HUDEP-2 (cell line): ENCODE data around the gene RASAL3.
"Not testable (repeated sequence)": the region's sequence is repeated elsewhere in the genome, so short reads cannot be mapped to it uniquely, and the experiment has no call there.

ENCODE experiments used
- DNase-seq, 76 experiments: peaks; one replicate each; lab custom pipeline; 2025; ENCODE audit not compliant: unreplicated experiment in 76 of 76; lab: John Stamatoyannopoulos, UW

RASAL3 gene

DNA sequence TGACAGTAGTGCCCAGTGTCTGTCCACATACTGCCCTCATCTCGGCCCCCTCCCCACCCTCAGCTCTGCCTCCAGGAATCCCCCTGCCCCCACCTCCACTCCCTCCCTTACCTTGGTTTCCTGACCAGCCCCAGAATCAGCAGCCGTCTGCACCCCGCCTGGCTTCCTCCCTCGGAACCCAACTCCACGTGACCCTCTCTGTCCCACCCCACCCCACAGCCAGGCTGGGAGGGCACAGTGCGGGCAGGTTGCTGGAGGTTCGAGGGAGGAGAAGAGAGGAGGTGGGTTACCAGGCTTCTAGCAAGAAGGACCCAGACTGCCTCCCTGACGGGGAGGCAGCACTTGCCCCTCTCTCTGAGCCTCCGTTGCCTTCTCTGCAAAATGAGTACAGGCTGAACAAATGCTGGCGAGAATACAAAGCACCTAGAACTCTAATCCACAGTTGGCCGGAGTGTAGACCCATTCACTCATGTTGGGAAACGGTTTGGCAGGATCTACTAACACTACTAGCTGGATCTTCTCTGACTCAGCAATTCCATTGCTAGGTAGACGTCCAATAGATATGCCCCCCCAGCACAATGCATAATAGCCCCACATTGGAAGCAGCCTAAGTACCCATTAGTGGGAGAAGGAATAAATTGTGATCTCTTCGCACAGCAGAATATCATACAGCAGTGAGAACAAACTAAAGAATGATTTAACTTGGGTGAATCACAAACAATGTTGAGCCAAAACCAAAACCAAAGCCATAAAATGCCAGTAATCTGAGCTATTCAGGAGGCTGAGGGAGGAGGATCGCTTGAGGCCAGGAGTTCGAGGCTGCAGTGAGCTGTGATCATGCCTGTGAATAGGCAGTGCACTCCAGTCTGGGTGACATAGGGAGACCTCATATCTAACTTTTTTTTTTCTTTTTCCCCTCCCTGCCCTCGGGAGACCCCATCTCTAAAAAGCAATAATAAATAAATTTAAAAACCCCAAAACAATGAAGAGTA, at the start of gene RASAL3:
Gene RASAL3, minus strand, starts transcription at position 151 of the 992 bp plus-strand sequence. CDS start 186 bp downstream, outside the sequence.
- DNase-seq: no peak

DNA sequence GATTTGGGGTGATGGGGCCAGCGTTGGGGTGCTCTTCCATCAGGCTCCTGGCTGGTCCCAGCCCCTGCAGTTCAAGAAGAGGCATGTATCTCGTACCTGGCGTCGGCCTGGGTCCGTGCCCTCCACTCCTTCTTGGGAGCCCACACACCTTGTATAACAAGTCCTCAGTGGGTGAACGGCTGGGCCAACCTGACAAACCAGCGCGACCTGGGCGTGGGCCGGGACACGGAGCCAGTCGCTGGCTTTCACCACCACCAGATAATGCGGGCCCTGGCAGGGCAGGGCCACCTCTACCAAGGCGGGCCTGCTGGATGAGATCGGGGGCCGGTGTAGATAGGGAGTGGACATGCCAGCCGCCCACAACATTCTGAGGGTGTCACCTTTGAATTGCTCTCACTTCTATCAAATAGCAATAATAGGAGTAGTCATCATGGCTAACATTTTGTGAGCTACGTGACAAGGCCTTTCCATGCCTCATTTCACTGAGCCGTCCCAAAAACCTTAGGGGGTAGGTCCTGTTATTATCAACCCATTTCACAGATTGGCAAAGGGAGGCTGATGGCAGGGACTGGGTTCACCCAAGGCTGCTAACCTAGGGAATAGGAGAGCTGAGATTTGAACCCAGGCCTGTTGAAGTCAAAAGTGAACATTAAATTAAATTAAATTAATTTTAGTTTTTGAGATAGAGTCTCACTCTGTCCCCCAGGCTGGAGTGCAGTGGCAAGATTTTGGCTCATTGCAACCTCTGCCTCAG, 47.5 kb upstream of the RASAL3 start:
- DNase-seq: peak in 1 of 76 experiments; percentile 6

DNA sequence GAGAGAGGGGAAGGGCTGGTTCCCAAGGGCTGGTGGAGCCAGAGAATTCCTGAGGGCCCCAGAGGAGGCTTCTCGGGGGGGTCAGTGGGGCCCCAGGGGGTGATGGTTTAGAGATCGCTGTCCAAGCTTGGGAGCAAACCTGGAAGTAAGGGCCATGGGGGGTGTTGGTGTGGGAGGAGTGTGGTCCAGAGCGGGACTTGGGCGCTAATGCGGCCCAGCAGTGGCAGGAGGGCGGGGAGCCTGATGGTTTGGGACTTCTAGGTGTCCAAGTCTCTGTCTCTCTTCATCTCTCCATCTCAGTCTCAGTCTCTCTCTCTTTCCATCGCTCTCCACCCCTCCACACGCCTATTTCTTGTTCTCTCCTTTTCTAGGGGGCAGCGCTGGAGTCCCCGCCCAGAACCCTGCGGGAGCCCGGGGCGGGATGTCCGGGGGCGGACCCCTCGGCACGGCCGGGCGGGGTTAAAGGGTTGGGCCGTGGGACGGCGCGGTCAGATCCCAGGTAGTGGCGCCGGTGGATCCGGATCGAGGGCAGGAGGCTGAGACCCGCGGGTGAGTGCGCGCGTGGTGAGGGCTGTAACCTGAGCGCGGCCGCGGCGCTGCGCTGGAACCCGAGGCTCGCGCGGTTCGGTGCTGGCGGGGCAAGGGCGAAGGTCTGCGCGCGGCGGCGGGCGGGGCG, 43.8 kb upstream of the RASAL3 start, which contains the start of gene CYP4F22:
Gene CYP4F22, plus strand, starts transcription at position 491 of the 676 bp plus-strand sequence. CDS start 16,812 bp downstream, outside the sequence.
- no peak for DNase-seq

DNA sequence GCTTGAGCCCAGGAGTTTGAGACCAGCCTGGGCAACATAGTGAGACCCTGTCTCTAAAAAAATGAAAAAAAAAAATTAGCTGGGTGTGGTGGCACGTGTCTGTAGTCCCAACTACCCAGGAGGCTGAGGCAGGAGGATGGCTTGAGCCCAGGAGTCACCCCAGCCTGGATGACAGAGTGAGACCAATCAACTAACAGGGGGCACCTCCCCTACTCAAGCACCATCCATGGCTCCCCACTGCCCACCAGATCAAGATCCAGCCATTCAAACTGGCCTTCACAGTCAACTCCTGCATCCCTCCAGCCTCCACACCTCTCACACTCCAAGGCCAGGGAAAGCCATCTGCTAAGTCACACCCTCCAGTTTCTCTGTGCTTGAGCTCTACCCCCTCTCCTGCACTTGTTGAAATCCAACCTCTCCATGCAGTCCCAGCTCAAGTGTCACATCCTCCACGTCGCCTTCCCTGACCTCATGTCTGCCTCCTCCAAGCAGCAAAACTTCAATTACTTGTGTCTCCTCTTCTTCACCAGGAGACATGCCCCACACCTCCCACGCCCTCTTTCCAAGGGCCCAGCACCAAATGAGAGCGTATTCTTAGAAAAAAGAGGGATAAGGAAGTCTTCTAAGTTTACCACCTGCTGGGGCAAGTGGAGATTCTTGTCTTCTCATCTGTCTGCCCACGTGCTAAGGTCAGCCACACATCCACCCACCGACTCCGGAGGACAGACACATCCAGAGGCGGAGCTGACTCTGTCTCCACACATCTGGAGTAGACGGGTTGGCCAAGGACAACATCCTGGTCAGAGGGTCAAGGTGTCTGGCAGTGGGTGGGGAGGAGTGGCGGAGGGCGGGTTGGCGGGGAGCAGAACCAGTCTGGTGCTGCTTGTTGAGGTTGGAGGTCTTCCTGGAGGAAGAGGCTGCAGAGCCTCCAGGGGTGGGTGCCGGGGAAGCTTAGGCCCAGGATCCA, 43.0 kb upstream of the RASAL3 start:
- DNase-seq: no peak

DNA sequence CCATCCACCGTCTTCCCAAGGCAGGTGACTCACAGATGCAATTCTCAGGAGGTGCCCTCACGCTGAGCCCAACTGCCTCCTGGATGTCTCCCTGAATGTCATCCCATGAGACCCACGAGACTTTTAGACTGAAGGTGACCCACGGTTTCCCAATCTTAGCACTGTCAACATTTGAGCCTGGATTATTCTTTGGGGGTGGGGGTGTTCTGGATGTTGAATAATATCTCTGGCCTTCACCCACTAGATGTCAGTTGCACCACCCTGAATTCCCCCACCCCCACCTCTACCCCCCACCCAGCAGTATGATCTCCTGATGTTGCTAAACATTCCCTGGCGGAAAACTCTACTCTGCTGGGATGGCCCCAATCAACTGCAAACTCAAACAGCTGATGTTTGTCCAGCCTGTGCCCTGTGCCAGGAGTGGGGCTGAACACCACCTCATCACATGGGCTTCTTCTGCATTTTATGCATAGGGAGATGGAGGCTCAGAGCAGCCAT, 41.8 kb upstream of the RASAL3 start:
- no peak for DNase-seq

DNA sequence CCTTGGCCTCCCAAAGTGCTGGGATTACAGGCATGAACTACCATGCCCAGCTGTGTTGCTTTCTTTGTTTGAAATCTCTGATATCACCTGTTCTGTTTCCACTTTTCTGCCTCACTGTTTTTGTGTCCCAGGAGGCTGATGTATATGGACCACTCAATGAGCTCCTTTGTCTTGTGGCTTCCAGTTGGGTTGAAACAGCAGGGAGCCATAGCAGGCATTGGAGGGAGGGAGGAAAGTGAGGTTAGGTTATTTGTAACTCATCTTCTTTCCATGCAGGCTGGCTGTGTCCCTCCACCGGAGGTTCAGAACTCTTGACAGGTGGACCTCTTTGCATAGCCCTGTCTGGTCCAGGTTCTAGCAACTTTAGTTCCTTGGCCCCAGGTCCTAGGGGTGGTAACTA, 37.9 kb upstream of the RASAL3 start:
- no peak for DNase-seq

DNA sequence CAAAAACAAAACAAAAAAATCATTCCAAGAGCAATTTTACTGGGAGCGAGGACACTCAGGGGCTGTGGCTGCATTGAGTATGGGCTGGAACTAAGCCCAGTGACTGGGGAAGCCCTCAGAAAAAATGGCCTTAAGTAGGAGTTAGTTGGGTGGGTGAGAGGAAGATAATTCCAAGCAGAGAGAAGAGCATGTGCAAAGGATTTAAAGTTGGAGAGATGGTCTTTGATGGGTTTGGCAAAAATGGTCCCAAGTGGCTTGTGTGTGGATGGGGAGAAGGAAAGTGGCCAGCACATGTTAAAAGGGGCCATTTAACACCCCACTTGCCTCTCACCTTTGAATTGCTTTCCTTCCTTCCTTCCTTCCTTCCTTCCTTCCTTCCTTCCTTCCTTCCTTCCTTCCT, 37.3 kb upstream of the RASAL3 start:
- no peak for DNase-seq

DNA sequence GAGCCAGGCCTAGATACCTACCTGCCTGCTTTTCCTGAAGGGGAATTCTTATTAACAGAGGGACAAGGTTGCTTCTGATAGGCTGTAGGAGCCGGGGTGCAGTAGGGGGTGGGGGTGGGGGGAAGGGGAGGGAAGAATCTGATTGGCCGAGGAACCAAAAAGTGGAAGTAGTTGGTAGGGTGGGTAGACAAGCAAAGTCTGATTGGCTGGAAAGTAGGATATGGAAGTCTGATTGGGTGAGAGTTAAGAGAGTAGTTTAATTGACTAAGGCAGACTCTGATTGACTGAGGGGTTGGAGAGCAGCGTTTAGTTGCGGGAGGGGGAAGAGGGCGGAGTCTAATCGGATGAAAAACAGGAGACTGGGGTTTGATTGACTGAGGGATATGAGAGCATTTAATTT, 34.6 kb upstream of the RASAL3 start:
- peak in 2 of 76 experiments; percentile 19 for DNase-seq

DNA sequence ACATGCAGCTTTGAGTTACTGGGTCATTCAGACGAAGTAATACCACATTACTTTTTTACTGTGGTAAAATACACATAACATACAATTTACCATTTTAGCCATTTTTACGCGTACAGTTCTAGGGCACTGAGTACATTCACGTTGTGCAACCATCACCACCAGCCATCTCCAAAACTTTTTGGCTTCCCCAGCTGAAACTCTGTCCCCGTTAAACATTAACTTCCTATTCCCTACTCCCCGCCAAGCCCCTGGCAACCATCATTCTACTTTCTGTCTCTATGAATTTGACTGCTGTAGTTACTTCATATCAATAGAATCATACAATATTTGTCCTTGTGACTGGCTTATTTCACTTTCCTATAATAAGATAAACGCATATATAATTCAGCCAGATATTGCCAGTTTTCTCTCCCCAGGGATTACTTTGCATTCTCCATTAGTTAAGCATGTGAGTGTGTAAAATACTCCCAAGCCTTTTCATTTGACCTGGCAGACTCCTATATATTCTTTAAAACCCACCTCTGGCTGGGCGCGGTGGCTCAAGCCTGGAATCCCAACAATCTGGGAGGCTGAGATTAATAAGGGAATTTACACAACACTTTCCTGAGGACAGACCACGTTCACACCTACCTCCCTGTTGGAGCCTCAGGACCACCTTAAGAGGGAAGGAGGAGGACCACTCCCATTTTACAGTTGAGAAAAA, 34.0 kb upstream of the RASAL3 start:
- DNase-seq: no peak

DNA sequence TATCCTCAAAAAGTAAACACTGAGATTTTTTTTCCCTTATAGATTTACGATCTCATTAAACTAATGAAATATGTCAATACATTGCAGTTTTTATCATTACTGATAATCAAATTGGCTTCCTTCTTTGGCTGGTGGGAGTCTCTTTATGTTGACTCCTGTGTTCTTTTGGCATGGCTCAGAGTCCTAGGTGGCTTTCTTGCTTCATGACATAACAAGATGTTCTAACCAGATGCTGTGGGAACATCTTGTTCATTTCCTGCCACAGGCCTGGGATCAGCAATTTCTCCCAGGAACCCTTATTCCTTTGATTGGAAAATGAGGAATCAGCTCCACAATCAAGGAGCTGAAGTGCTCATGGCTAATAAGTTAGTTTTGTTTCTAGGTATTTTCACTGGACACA, 30.8 kb upstream of the RASAL3 start:
- no peak for DNase-seq

DNA sequence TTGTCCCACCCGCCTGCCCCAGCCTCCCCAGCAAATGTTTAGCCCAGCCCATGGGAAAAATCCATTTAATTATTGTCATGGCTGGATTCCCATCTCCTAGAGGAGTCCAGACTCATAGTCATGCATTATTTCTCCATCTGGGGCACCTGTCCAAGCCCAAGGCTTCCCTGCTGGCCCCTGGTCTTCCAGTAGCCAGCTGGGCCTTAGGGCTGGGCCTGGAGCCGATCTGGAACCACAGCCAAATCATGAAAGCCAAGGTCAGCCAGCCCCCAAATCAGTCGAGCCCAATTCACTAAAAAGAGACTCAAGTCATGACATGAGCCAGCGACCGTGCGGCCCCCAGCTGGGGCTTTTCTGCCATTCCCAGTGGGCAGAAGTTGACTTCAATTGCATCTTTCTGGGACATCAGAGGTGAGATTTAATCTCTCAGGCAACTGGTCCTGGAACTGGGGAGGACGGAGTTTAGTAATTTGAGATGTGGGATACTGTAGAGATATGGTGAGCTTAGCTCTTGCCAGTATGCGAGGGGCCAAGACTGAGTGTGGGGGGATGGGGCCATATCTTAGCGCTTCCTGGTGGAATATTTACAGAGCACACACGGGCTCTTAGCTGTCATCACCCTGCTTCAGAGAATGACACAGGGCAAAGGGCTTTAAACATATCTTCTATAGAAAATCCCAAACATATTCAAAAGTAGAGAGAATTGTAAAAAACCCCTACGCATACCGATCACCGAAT, 24.3 kb upstream of the RASAL3 start:
- DNase-seq: no peak

DNA sequence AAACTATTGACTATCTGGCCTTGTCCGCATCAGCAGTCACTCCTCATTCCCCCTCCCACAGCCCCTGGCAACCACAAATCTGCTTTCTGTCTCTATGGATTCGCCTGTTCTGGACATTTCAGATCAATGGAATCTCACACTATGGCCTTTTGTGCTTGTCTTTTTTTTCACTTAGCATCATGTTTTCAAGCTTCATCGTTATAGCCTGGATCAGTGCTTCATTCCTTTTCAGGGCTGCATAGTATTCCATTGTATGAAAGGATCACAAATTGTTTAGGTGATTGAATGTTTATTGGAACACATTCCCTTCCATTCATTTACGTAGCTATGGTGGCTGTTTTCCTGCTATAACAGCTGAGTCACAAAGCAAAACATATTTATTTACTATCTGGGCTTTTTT, 22.7 kb upstream of the RASAL3 start:
- no peak for DNase-seq

DNA sequence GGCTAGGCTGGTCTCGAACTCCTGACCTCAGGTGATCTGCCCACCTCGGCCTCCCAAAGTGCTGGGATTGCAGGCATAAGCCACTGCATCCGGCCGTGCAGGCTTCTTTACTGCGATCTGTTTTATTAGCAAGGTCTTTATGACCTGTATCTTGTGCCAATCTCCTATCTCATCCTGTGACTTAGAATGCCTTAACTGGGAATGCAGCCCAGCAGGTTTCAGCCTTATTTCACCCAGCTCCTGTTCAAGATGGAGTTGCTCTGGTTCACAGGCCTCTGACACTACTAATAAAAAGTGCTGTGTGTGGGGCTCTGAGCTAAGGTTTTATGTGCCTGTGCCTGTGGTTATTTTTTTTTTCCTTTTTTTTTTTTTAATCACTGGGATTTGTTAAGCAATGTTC, 21.4 kb upstream of the RASAL3 start:
- not testable (repeated sequence) for DNase-seq

DNA sequence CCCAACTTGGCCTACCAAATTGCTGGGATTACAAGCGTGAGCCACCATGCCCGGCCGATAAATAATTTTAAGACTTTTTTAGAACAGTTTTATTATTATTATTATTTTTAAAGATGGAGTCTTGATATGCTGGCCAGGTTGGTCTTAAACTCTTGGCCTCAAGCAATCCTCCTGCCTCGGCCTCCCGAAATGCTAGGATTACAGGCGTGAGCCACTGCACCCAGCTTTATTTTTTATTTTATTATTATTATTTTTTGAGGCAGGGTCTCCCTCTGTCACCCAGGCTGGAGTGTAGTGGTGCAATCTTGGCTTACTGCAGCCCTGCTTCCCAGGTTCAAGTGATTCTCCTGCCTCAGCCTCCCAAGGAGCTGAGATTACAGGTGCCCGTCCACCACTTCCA, 16.7 kb upstream of the RASAL3 start:
- not testable (repeated sequence) for DNase-seq

DNA sequence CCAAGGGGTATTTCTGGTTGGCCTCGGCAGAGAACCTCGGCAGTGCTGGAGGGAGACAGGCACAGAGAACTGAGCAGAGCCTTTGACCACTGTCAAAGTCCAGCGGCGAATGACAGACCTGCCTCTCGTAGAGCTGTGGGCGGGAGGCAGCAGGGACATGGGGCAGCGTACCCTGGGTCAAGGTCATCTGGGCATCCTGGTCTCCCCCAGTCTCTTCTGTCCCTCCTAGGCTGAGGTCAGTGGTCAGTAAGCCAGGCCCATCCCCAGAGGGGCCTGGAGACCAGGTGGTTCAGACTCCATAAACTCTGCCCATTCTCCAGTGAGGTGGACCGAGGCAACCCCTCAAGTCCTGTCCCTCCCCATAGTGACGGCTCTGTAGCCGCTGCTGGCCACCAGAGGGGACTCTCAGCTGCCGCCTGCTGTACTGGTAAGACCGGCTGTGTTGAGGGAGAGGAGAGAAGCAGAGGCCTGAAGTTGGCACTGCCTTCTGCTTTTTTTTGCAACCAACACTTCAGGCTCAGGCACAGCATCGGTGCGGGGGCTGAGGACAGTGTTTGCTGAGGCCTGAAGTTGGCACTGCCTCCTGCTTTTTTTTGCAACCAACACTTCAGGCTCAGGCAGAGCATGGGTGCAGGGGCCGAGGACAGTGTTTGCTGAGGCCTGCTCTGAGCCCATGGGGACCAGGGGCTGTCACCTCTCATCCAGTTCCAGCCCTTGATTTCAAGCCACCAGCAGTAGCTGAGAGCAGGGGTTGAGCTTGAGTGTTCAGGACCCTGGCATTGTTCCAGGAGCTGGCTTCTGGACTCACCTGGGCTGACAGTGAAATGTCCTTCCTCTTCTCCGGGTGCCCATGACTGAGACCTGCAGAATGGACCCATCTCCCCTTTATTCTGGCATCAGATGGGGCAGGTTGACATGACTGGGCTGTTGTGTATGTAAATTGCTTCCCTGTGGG, 15.3 kb upstream of the RASAL3 start, which contains the start of gene PGLYRP2:
Gene PGLYRP2, minus strand, starts transcription at position 111 of the 955 bp plus-strand sequence. CDS start 130 bp downstream, outside the sequence.
- peak in 4 of 76 experiments; percentile 8 to 27 (median 10) for DNase-seq

DNA sequence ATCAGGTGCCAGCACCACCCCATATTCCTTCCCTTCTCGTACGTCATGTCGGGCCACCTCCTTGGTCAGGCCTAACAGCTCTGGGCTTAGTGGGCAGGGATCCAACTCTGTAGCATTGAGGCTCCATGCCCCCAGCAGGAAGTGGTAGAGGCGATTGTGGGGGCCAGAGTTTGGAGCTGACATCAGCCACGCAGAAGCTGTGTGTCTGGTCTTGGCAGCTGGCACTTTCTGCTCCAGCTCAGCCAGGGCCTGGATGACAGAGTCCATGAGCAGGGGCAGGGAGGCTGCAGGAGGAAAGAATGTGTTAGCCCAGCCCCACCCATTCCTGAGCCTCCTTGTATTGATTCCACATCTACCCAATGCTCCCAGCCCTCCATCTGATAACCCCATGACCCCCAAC, 12.0 kb upstream of the RASAL3 start:
- DNase-seq: no peak

DNA sequence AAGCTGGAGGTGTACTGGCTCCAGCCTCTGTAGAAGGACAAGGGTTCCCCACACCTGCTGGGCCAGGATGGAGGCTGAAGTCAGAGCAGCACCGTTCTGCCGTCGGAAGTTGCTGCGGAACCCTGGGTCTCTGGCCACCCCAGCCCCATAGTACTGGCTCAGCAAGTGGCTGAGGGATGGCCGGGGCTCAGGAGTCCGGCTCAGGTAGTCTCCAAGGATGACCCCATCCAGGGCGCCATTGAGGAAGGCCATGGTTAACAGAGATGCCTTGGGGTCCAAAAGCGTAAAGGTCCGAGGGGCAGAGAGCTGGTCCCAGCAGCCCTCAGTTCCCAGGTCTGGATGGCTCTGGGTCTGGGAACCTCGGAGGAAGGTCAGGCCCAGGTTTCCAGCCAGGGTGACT, 11.3 kb upstream of the RASAL3 start:
- no peak for DNase-seq
